ENCODE measurements around the gene CDC14A. TPM values are rescaled to one million over a fixed set of nuclear protein-coding genes. Genes with fewer than 3 reads are reported as not detected.

Gene CDC14A
- total and polyA plus RNA-seq, 2 of the 8 experiments (the other 6 are each of a cell fraction or from before 2014, with no cell fraction given) = 3.2 to 8.9 TPM

DNA sequence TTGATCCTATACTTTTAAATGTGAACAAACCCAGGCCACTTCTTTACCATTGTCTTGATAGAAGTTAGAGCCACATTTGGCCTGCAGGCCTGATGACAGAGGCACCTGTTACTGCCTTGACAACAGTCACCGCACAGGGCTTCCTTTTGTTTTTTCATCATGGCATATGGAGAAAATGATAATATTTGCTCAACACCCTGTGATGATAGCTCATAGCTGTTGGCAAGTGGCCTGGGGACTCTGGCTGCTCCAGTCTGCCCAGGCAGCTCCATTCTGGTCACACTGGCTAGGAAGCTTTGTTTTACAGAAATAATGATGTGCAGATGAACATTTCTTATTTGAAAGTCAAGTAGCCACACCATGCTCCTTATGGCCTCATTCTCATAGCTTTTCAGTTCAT is 96.1 kb downstream of the CDC14A start:
- no peak overlapping the region for H3K18ac ChIP-seq (ENCODE audit: extremely low read depth, low read length)
- H3K4ac ChIP-seq (replicated peaks; ENCODE audit: insufficient read length, low read depth, low read length) = no peak overlapping the region
- no peaks in the 10 kb centered on the region for H3K36me3 ChIP-seq (ENCODE audit: control insufficient read depth in 2 of 4, insufficient read depth in 4 of 4, low read length in 3 of 4)
- H2BK15ac ChIP-seq (ENCODE audit: low read length) = no peak overlapping the region
- H3K9ac ChIP-seq (replicated peaks in 1 of 4; ENCODE audit: extremely low read depth in 1 of 4, low read depth in 3 of 4, low read length in 3 of 4) = no peak overlapping the region
- no peak overlapping the region for H3K23ac ChIP-seq (ENCODE audit: insufficient read length)
- no peak overlapping the region for H2AK5ac ChIP-seq (ENCODE audit: low read depth, low read length)
- WGBS, 2 experiments (ENCODE audit: extremely low coverage in 1 of 2, insufficient coverage in 1 of 2, insufficient read length in 1 of 2, insufficient replicate concordance in 2 of 2, low coverage in 1 of 2, low lambda C conversion rate in 2 of 2, missing lambda C conversion rate in 1 of 2) = 89% methylated on average over 1 of the region's 1 CpG; no CpG with 5 or more reads in 1 of the 2 experiments
- no peak overlapping the region for H4K5ac ChIP-seq (ENCODE audit: insufficient read length, low read depth, low read length)
- H3K4me3 ChIP-seq (ENCODE audit: extremely low read depth in 1 of 4, insufficient read depth in 2 of 4, low read depth in 3 of 4, low read length in 4 of 4) = no peak overlapping the region
- no peak for TF ChIP-seq TEAD4 (IDR thresholded peaks at IDR 0.05; ENCODE audit: low read depth, low read length)
- no peak for TF ChIP-seq KDM5A (IDR thresholded peaks at IDR 0.05; ENCODE audit: low read length)
- TF ChIP-seq PHF8 (conservative IDR thresholded peaks at IDR 0.05; ENCODE audit: low read depth, low read length) = no peak
- no peak for TF ChIP-seq SIX5 (IDR thresholded peaks at IDR 0.05; ENCODE audit: low read depth, low read length)
- TF ChIP-seq TCF12 (IDR thresholded peaks at IDR 0.05; ENCODE audit: low read depth, low read length) = no peak
- TF ChIP-seq CBX5 (IDR thresholded peaks at IDR 0.05; ENCODE audit: low read depth, low read length) = no peak
- H3K14ac ChIP-seq (ENCODE audit: insufficient read length) = no peak overlapping the region
- H3K27me3 ChIP-seq (replicated peaks in 1 of 4; ENCODE audit: control insufficient read depth in 3 of 4, extremely low read depth in 1 of 4, insufficient read depth in 3 of 4, low read length in 3 of 4) = no peaks in the 10 kb centered on the region
- no peak overlapping the region for H3K4me2 ChIP-seq (ENCODE audit: insufficient read depth in 1 of 2, low read depth in 2 of 2, low read length in 2 of 2)
- no peak overlapping the region for H2BK120ac ChIP-seq (replicated peaks; ENCODE audit: low read depth, low read length)
- H3K27ac ChIP-seq (ENCODE audit: low read depth, low read length) = no peak overlapping the region
- H2BK5ac ChIP-seq (ENCODE audit: low read depth, low read length) = no peak overlapping the region
- no peak overlapping the region for H2BK12ac ChIP-seq (ENCODE audit: low read depth, low read length)
- H4K20me1 ChIP-seq (replicated peaks in 1 of 2; ENCODE audit: control insufficient read depth in 1 of 2, insufficient read depth in 2 of 2, low read length in 2 of 2) = no peaks in the 10 kb centered on the region
- H2AFZ ChIP-seq (ENCODE audit: low read length) = no peak overlapping the region
- H3K4me1 ChIP-seq (replicated peaks in 1 of 4; ENCODE audit: control insufficient read depth in 3 of 4, insufficient read depth in 4 of 4, low read length in 3 of 4) = no peaks in the 10 kb centered on the region
- POLR2A ChIA-PET (ENCODE audit: partially characterized antibody) = interaction anchor here (1.0 to 1.6 kb wide), 2 partner anchors 11 to 95 kb away, joined by 3 to 4 read pairs; no protein-coding TSS in a partner anchor
- no peak for FAIRE-seq
- H3K79me2 ChIP-seq (ENCODE audit: control insufficient read depth in 1 of 2, insufficient read depth in 2 of 2, low read length in 2 of 2) = no peaks in the 10 kb centered on the region
- DNase-seq (ENCODE audit: low read depth in 1 of 2, low spot score in 2 of 2) = no peak
- no peak overlapping the region for H4K91ac ChIP-seq (replicated peaks; ENCODE audit: insufficient read length, low read length)
- H3K79me1 ChIP-seq (ENCODE audit: low read depth, low read length) = no peaks in the 10 kb centered on the region
- no peak overlapping the region for H2BK20ac ChIP-seq (ENCODE audit: low read length)
- H3K56ac ChIP-seq (replicated peaks; ENCODE audit: insufficient read length, low read depth, low read length) = no peak overlapping the region
- no peaks in the 10 kb centered on the region for H3K23me2 ChIP-seq (ENCODE audit: low read depth, low read length)
- no peak overlapping the region for H4K8ac ChIP-seq (ENCODE audit: extremely low read depth, insufficient read depth, low read length)
- CTCF ChIA-PET (ENCODE audit: partially characterized antibody) = interaction anchor here (0.5 to 2.9 kb wide), 5 partner anchors 7 to 280 kb away, joined by 3 to 15 read pairs (median 4); no protein-coding TSS in a partner anchor
- no peaks in the 10 kb centered on the region for H3K9me3 ChIP-seq (ENCODE audit: insufficient read depth in 2 of 2, low read depth in 1 of 2, low read length in 1 of 2)

All from H1 (cell line).